Activated naive CD4-positive, alpha-beta T cell treated with anti-CD3 and anti-CD28 coated beads, Interleukin-2, amount 50 U/mL, for 24 hours (primary cell): ENCODE measurements around the gene PIH1D1.
"Not testable (repeated sequence)": the region's sequence is repeated elsewhere in the genome, so short reads cannot be mapped to it uniquely, and the experiment has no call there.

Source experiments
- H3K27ac Mint-ChIP-seq: one replicate; pipeline ENCODE4 v1.8.0; 2021; ENCODE audit warnings: mild to moderate bottlenecking, mixed read lengths
- H3K27me3 Mint-ChIP-seq: one replicate; pipeline ENCODE4 v1.8.0; 2021; ENCODE audit warnings: mixed read lengths
- H3K36me3 Mint-ChIP-seq: one replicate; pipeline ENCODE4 v1.8.0; 2021; ENCODE audit warnings: mixed read lengths
- H3K4me1 Mint-ChIP-seq: one replicate; pipeline ENCODE4 v1.8.0; 2021; ENCODE audit warnings: mixed read lengths
- H3K4me3 Mint-ChIP-seq: one replicate; pipeline ENCODE4 v1.8.0; 2021; ENCODE audit warnings: mild to moderate bottlenecking, mixed read lengths
- H3K9me3 Mint-ChIP-seq: one replicate; pipeline ENCODE4 v1.8.0; 2021; ENCODE audit warnings: mixed read lengths

The PIH1D1 gene

DNA sequence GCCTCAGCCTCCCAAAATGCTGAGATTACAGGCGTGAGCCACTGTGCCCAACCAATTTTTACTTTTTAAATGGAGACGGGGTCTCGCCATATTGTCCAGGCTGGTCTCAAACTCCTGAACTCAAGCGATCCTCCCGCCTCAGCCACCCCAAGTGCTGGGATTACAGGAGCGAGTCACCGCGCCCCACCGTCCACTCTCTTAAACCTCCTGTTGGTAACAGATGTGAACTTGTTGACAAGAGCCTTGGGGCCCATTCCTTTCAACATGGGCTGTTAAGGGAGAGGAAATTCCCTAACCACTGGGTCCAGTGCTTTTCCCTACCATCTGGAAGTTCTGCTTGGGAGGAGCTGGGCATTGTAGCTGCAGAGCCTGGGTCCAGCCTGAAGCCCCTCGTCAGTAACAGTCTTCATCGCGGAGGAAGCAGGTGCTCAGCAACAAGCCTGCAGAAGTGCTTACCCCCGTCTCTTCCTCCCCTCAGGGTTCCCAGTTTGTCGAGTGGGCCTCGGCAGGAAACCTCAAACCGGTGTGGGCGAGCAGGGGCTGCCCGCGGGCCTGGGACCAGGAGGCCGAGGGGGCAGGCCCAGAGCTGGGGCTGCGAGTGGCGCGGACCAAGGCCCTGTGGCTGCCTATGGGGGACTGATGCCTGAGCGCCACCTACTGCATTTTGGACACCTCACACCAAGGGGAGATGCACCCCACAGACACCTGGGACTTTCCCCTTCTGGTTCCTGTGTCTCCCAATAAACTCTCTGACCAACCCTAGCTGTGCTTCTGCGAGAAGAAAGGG, 18.4 kb upstream of the PIH1D1 start:
- peak overlapping the region; percentile 36 for H3K4me3 Mint-ChIP-seq
- H3K4me1 Mint-ChIP-seq: peaks cover 49% of the 10 kb centered on the region
- no peaks in the 10 kb centered on the region for H3K36me3 Mint-ChIP-seq
- peak overlapping the region; percentile 68 for H3K27ac Mint-ChIP-seq
- H3K9me3 Mint-ChIP-seq: no peaks in the 10 kb centered on the region
- H3K27me3 Mint-ChIP-seq: no peaks in the 10 kb centered on the region

DNA sequence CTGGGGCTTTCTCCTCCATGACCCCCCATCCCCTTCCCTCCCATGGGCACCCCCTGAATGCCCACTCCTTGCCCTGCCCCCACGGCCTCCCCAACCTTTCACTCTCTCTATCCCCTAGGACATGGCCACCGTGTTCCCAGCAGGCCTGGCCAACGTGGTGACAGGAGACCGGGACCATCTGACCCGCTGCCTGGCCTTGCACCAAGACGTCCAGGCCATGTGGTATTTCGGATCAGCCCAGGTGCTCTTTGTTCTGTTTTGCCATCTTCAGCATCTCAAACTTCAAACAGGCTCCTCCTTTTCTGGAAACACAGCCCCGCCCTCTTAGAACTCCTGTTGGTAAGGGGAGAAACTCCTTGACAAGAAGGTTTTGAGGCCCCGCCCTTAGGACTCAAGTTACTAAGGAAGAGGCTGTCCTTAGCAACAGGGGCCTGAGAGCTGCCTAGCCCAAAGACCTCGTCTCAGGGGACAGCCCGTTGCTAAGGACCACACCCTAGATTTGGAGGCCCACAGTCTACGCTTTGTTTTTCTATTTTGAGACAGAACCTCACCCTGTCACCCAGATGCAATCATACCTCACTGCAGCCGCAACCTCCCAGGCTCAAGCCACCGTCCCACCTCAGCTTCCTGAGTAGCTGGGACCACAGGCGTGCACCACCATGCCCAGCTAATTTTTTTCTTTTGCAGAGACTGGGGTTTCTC, 17.3 kb upstream of the PIH1D1 start:
- Mint-ChIP-seq H3K27ac (peak overlapping the region; percentile 80), H3K4me1 (peaks cover 45% of the 10 kb centered on the region), H3K36me3 (peaks cover 1% of the 10 kb centered on the region), H3K9me3 (no peaks in the 10 kb centered on the region), H3K27me3 (no peaks in the 10 kb centered on the region), H3K4me3 (peak overlapping the region; percentile 71)

DNA sequence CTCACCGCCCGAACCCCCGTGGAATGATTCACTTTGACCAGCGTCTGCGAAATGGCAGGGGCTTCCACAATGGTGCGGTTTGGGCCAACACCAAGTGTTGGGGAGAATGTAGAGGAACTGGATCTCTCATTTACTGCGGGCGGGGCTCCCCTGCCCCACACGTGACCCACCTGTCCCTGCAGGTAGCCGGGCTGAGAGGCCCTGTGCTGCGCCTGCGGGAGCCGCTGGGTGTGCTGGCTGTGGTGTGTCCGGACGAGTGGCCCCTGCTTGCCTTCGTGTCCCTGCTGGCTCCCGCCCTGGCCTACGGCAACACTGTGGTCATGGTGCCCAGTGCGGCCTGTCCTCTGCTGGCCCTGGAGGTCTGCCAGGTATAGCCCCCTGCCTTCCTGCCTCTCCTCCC, 16.6 kb upstream of the PIH1D1 start:
- Mint-ChIP-seq H3K9me3 (no peaks in the 10 kb centered on the region), H3K36me3 (peaks cover 1% of the 10 kb centered on the region), H3K4me3 (no peak overlapping the region), H3K27me3 (no peaks in the 10 kb centered on the region), H3K4me1 (peaks cover 39% of the 10 kb centered on the region), H3K27ac (no peak overlapping the region)

DNA sequence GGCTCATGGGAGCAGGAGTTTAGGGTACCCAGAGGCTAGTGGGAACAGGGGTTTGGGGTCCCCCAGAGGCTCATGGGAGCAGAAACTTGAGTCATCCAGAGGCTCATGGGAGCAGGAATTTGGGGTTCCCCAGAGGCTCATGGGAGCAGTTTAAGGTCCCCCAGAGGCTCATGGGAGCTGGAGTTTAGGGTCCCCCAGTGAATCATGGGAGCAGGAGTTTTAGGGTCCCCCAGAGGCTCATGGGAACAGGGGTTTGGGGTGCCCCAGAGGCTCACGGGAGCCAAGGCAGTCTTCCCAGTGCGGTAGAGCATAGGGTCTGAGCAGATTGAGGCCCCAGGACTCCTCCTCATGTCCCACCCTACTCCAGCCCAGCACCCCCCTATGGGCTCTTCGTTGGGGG, 13.8 kb upstream of the PIH1D1 start:
- Mint-ChIP-seq H3K27me3 (no peaks in the 10 kb centered on the region), H3K36me3 (peaks cover 1% of the 10 kb centered on the region), H3K27ac (peak overlapping the region; percentile 41), H3K9me3 (no peaks in the 10 kb centered on the region), H3K4me3 (no peak overlapping the region), H3K4me1 (peaks cover 18% of the 10 kb centered on the region)

DNA sequence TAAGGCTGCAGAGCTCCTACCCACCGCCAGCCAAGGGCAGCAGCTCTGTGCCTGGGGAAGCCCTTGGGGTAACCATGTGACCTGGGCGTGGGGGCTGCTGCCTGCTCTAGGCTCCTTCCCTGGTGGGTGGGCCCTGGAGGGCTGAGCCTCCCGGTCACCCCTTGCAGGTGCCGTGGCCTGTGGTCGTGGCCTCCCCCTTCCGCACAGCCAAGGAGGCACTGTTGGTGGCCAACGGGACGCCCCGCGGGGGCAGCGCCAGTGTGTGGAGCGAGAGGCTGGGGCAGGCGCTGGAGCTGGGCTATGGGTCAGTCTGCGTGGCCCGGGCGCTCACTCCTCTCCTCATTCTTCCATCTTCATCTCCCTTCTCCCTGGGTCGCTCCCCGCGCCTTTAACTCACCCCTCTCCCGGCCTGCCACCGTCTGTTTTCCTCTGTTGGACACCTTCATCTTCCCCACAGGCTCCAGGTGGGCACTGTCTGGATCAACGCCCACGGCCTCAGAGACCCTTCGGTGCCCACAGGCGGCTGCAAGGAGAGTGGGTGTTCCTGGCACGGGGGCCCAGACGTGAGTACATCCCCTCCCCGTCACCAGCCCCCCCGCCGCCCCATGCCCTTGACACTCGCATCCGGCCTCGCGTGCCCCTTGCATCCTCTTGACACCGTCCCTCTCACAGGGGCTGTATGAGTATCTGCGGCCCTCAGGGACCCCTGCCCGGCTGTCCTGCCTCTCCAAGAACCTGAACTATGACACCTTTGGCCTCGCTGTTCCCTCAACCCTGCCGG, 12.5 kb upstream of the PIH1D1 start:
- Mint-ChIP-seq H3K36me3 (peaks cover 1% of the 10 kb centered on the region), H3K4me3 (no peak overlapping the region), H3K9me3 (no peaks in the 10 kb centered on the region), H3K27me3 (no peaks in the 10 kb centered on the region), H3K27ac (no peak overlapping the region), H3K4me1 (peaks cover 8% of the 10 kb centered on the region)

DNA sequence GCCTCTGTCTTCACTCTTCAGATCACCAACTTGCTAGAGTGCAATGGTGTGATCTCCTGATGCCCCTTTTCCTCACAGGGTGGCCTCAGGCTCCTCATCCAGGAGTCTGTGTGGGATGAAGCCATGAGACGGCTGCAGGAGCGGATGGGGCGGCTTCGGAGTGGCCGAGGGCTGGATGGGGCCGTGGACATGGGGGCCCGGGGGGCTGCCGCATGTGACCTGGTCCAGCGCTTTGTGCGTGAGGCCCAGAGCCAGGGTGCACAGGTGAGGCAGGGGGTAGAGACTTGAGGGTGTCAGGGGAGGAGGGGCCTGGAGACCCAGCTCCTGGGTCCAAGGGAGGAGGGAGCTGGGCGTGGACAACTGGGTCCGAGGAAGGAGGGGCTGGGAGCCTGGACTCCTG, 10.9 kb upstream of the PIH1D1 start:
- Mint-ChIP-seq H3K9me3 (no peaks in the 10 kb centered on the region), H3K4me1 (no peaks in the 10 kb centered on the region), H3K4me3 (no peak overlapping the region), H3K27ac (no peak overlapping the region), H3K27me3 (no peaks in the 10 kb centered on the region), H3K36me3 (peaks cover 1% of the 10 kb centered on the region)

DNA sequence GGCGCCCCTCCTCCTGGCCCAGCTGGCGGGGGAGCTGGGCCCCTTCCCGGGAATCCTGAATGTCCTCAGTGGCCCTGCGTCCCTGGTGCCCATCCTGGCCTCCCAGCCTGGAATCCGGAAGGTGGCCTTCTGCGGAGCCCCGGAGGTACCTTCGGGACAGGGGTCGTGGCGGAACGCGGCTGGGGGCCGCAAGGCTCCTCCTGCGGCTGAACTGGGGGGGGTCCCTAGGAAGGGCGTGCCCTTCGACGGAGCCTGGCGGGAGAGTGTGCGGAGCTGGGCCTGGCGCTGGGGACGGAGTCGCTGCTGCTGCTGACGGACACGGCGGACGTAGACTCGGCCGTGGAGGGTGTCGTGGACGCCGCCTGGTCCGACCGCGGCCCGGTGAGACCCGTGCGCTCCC, 10.0 kb upstream of the PIH1D1 start:
- Mint-ChIP-seq H3K4me3 (no peak overlapping the region), H3K27ac (no peak overlapping the region), H3K36me3 (peaks cover 4% of the 10 kb centered on the region), H3K9me3 (no peaks in the 10 kb centered on the region), H3K27me3 (no peaks in the 10 kb centered on the region), H3K4me1 (peaks cover 4% of the 10 kb centered on the region)

DNA sequence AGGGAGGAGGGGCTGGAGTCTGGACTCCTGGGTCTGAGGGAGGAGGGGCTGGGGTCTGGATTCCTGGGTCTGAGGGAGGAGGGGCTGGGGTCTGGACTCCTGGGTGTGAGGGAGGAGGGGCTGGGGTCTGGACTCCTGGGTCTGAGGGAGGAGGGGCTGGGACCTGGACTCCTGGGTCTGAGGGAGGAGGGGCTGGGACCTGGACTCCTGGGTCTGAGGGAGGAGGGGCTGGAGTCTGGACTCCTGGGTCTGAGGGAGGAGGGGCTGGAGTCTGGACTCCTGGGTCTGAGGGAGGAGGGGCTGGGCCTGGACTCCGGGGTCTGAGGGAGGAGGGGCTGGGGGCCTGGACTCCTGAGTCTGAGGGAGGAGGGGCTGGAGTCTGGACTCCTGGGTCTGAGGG, 9.5 kb upstream of the PIH1D1 start:
- not testable (repeated sequence) for H3K27me3 Mint-ChIP-seq, H3K4me3 Mint-ChIP-seq, H3K36me3 Mint-ChIP-seq, H3K27ac Mint-ChIP-seq, H3K4me1 Mint-ChIP-seq, H3K9me3 Mint-ChIP-seq

DNA sequence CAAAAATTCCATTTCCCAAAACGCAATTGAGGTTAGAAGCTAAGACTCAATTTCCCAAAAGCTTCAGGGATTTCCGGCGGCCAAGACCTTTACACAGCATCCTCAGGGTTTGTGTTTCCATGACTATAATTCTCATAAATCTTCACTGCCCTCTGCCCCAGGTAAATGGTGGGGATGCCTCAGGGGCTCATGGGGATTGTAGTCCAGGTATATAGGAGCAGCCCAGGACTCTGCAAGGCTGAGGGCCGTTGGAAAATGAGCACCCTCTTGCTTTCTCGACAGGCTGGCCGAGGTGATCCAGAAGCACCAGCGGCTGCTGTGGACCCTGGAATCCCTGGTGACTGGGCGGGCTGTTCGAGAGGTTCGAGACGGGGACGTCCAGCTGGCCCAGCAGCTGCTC, 7.8 kb upstream of the PIH1D1 start:
- Mint-ChIP-seq H3K4me1 (peaks cover 7% of the 10 kb centered on the region), H3K27me3 (no peaks in the 10 kb centered on the region), H3K9me3 (no peaks in the 10 kb centered on the region), H3K27ac (no peak overlapping the region), H3K36me3 (peaks cover 4% of the 10 kb centered on the region), H3K4me3 (no peak overlapping the region)

DNA sequence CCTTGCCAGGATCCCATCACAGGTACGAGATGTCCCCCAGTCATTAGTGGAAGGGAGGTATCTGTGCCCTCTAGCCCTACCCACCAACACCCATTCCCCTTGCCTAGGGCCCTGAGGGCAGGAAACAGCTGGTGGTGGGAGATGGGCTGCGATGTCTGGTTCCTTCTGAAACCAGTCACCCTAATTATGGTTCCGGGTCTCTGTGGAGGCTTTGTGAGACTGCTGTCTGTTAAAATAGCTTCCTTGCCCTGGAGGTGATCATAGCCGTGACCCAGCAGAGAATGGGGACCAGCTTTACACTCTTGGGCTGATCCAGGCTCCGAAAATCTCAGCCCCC, 6.9 kb upstream of the PIH1D1 start:
- H3K4me3 Mint-ChIP-seq: no peak overlapping the region
- peaks cover 11% of the 10 kb centered on the region for H3K4me1 Mint-ChIP-seq
- H3K27ac Mint-ChIP-seq: no peak overlapping the region
- H3K9me3 Mint-ChIP-seq: no peaks in the 10 kb centered on the region
- H3K27me3 Mint-ChIP-seq: no peaks in the 10 kb centered on the region
- peaks cover 2% of the 10 kb centered on the region for H3K36me3 Mint-ChIP-seq

DNA sequence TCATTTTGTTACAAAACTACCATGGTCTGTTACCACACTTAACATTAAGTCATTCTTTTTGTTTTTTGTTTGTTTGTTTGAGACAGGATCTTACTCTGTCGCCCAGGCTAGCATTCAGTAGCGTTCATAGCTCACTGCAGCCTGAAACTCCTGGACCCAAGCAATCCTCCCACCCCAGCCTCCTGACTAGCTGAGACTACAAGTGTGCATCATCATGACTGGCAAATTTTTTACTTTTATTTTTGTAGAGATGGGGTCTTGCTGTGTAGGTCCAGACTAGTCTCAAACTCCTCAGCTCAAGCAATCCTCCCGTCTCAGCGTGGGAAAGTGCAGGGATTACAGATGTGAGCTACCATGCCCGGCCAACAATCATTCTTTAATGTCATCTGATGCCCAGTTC, 4.7 kb upstream of the PIH1D1 start:
- H3K4me3 Mint-ChIP-seq: no peak overlapping the region

DNA sequence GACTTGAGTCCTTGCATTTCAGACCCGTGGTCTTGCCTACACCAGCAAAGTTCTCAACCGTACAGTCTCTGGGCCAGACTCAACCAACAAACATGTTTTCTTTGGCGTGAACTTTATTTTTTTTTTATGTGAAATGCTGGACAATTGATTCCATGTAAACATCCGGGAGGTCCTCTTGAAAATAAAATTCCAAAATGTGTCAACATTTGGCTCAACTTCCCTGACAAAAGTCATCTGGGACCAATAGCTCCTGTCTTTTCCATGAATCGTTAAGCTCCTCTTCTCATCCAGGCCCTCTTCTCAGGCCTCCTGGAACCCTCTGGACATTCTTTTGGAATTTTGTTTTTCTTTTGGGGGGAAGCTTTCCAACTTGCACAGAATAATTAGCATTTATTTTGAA, 4.2 kb upstream of the PIH1D1 start:
- Mint-ChIP-seq H3K4me3 (peak overlapping the region; percentile 8), H3K27me3 (no peaks in the 10 kb centered on the region), H3K4me1 (peaks cover 30% of the 10 kb centered on the region), H3K36me3 (peaks cover 2% of the 10 kb centered on the region), H3K27ac (no peak overlapping the region), H3K9me3 (no peaks in the 10 kb centered on the region)

More for the DNA sequence above, 4.7 kb upstream of the PIH1D1 start:
- H3K9me3 Mint-ChIP-seq: no peaks in the 10 kb centered on the region
- no peak overlapping the region for H3K27ac Mint-ChIP-seq
- H3K36me3 Mint-ChIP-seq: peaks cover 2% of the 10 kb centered on the region
- H3K27me3 Mint-ChIP-seq: no peaks in the 10 kb centered on the region
- H3K4me1 Mint-ChIP-seq: peaks cover 27% of the 10 kb centered on the region

DNA sequence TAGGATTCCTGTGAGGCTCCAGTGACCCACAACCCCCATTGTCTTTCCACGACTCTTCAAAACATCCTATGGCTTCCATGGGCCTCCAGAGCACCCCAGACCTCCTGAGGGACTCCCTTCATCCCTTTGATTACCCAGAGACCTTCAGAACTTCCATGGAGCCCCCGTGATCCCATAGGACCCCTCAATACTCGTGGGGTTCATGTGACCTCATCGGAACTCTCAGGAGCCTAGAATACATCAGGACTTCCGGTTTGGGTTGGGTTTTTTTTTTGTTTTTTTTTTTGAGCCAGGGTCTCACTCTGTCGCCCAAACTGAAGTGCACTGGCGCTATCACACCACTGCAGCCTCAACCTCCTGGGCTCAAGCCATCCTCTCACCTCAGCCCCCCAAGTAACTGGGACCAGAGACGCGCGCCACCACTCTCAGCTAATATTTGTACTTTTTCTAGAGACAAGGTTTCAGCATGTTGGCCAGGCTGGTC, 2.2 kb upstream of the PIH1D1 start:
- Mint-ChIP-seq H3K36me3 (peaks cover 4% of the 10 kb centered on the region), H3K9me3 (no peaks in the 10 kb centered on the region), H3K4me3 (peak overlapping the region; percentile 94), H3K27ac (peak overlapping the region; percentile 100), H3K27me3 (no peaks in the 10 kb centered on the region), H3K4me1 (peaks cover 48% of the 10 kb centered on the region)

DNA sequence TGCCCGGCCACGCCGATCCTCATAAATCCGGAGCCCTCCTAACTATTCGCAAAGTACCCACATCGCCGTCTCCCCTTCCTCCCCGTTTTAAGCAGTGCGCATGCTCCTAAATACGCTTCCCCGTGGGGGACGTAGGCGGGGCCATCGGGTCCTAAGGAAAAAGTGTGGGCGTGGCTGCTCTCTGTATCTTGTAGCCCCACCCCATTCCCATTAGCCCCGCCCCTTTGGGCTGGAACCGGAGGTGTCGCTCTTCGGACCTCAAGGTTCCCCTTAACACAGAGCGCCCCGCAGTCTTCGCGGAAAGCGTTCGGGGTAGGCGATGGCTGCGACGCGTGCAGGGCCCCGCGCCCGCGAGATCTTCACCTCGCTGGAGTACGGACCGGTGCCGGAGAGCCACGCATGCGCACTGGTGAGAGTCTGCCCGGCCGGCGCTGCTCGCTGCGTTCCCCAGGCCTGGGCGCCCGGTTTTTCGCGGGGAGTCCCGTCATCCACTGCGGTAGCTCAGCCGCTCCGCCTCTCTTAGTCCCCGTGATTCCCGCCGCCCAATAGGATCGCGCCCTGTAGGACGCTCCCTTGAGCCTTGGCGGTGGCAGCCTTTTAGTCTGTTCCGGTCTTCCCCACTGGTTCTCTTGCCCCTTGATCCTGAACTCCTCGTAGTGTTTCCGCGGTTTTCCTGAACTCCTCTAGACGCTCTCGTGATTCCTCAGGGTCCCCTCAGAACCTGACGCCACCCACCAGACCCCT, 1.6 kb upstream of the PIH1D1 start, which contains the start of gene ALDH16A1:
Gene ALDH16A1, plus strand, starts transcription at position 213 of the 744 bp plus-strand sequence. Its CDS starts 107 bp downstream, at position 320.
- H3K9me3 Mint-ChIP-seq: no peaks in the 10 kb centered on the region

DNA sequence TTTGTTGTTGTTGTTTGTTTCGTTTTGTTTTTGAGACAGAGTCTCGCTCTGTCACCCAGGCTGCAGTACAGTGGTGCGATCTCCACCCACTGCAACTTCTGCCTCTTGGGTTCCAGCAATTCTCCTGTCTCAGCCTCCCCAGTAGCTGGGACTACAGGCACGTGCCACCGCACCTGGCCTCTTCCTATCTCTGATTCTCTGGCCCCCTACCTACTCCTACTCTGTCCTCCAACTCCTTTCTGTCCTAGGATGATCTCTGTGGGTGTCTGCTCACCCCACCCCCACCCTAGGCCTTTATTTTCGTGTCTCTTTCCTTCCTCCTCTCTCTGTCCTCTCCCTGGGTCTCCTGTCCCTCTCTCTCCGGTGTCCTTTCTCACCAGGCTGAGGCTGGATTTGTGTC, 1.2 kb downstream of the PIH1D1 start:
- peaks cover 52% of the 10 kb centered on the region for H3K4me1 Mint-ChIP-seq
- peak overlapping the region; percentile 86 for H3K27ac Mint-ChIP-seq
- no peaks in the 10 kb centered on the region for H3K9me3 Mint-ChIP-seq
- peaks cover 4% of the 10 kb centered on the region for H3K36me3 Mint-ChIP-seq
- peak overlapping the region; percentile 94 for H3K4me3 Mint-ChIP-seq
- no peaks in the 10 kb centered on the region for H3K27me3 Mint-ChIP-seq

More for the DNA sequence above, 1.6 kb upstream of the PIH1D1 start, which contains the start of gene ALDH16A1:
- Mint-ChIP-seq H3K27ac (peak within 1 kb of the TSS; percentile 100), H3K4me1 (peaks cover 54% of the 10 kb centered on the region), H3K4me3 (peak within 1 kb of the TSS; percentile 94), H3K36me3 (peaks cover 7% of the 10 kb centered on the region), H3K27me3 (no peaks in the 10 kb centered on the region)
